GM23248 (cell line): Measurements from ENCODE around the gene LMO7. TPM values are rescaled to one million over a fixed set of nuclear protein-coding genes. Genes with fewer than 3 reads are reported as not detected.

ENCODE experiments used
- DNase-seq: peaks from one replicate; pipeline ENCODE4 v3.0.0-alpha.2; 2015
- H2AFZ ChIP-seq: fragments of 200-600 bp; sonication (generic); 2 replicates; pipeline ENCODE4 v1.6.1; 2016; ENCODE audit warnings: antibody characterized with exemption
- H3F3A ChIP-seq: fragments of 200-600 bp; sonication (generic); 2 replicates; pipeline ENCODE4 v1.6.1; 2016; ENCODE audit warnings: mild to moderate bottlenecking, antibody characterized with exemption, mixed run types; ENCODE audit not compliant: insufficient read depth
- H3K27ac ChIP-seq: fragments of 200-600 bp; sonication (generic); 2 replicates; pipeline ENCODE4 v1.5.1; 2016; ENCODE audit warnings: mild to moderate bottlenecking
- H3K27me3 ChIP-seq: fragments of 200-600 bp; sonication (generic); replicated peaks from 2 replicates; pipeline ENCODE4 v1.6.1; 2016; ENCODE audit warnings: mild to moderate bottlenecking; ENCODE audit not compliant: insufficient read depth
- H3K36me3 ChIP-seq: fragments of 200-600 bp; sonication (generic); 2 replicates; pipeline ENCODE4 v1.6.1; 2016; ENCODE audit warnings: low read depth, mild to moderate bottlenecking
- H3K4me1 ChIP-seq: fragments of 200-600 bp; sonication (generic); 2 replicates; pipeline ENCODE4 v1.6.1; 2016; ENCODE audit warnings: mild to moderate bottlenecking; ENCODE audit not compliant: insufficient read depth
- H3K4me2 ChIP-seq: fragments of 200-600 bp; sonication (generic); one replicate; pipeline ENCODE4 v1.6.1; 2016; ENCODE audit warnings: mild to moderate bottlenecking; ENCODE audit not compliant: unreplicated experiment
- H3K4me3 ChIP-seq: fragments of 200-600 bp; sonication (generic); 2 replicates; pipeline ENCODE4 v1.5.1; 2016; ENCODE audit warnings: mild to moderate bottlenecking
- H3K79me2 ChIP-seq: fragments of 200-600 bp; sonication (generic); 2 replicates; pipeline ENCODE4 v1.6.1; 2016; ENCODE audit warnings: mild to moderate bottlenecking; ENCODE audit not compliant: insufficient read depth
- H3K9ac ChIP-seq: fragments of 200-600 bp; sonication (generic); 2 replicates; pipeline ENCODE4 v1.6.1; 2016; ENCODE audit warnings: mild to moderate bottlenecking
- H3K9me2 ChIP-seq: fragments of 200-600 bp; sonication (generic); 2 replicates; pipeline ENCODE4 v1.6.1; 2016; ENCODE audit warnings: mixed run types, mild to moderate bottlenecking, moderate library complexity; ENCODE audit not compliant: insufficient read depth
- H3K9me3 ChIP-seq: fragments of 200-600 bp; sonication (generic); one replicate; pipeline ENCODE4 v1.6.1; 2017; ENCODE audit warnings: low read depth
- H4K20me1 ChIP-seq: fragments of 200-600 bp; sonication (generic); 2 replicates; pipeline ENCODE4 v1.6.0; 2016; ENCODE audit not compliant: insufficient read depth
- EZH2 ChIP-seq: fragments of 200-600 bp; sonication (generic); IDR thresholded peaks from 2 replicates; pipeline ENCODE4 v1.6.1; 2018; ENCODE audit warnings: antibody characterized with exemption, mild to moderate bottlenecking; ENCODE audit not compliant: insufficient read depth, poor library complexity, severe bottlenecking
- EZH2phosphoT487 ChIP-seq: fragments of 200-600 bp; sonication (generic); IDR thresholded peaks from 2 replicates; pipeline ENCODE4 v1.6.1; 2018; ENCODE audit warnings: antibody characterized with exemption, moderate library complexity, mild to moderate bottlenecking, low read depth; ENCODE audit not compliant: insufficient read depth
- WGBS, 2 experiments: methylation state at CpG; one replicate each; pipeline ENCODE4 v1.1.6; 2015 to 2017; ENCODE audit warnings: low lambda C conversion rate in 2 of 2, low coverage in 1 of 2; ENCODE audit errors: missing lambda C conversion rate in 2 of 2; 5-methylcytosine and 5-hydroxymethylcytosine counted together
- in situ Hi-C: fragments of 300-500 bp; cut with MboI; formaldehyde crosslinking; loops from 2 replicates; pipeline ENCODE4 v1.15.0; 2020
- polyA plus RNA-seq: library from polyadenylated mRNA; unstranded; fragments of >200 nt; fragmentation: Nextera tagmentation; extraction: Ambion mirVana; gene quantifications from 2 replicates; pipeline ENCODE4 v1.2.1, GENCODE V29; 2016
- total RNA-seq: library from RNA; depleted of rRNA; stranded (reverse); fragments of >200 nt; shearing (Covaris generic); gene quantifications from 2 replicates; pipeline ENCODE4 v1.2.3, GENCODE V29; 2014

The LMO7 gene
- total and polyA plus RNA-seq, 2 experiments from 2014 or later, result 288 to 318 TPM

DNA sequence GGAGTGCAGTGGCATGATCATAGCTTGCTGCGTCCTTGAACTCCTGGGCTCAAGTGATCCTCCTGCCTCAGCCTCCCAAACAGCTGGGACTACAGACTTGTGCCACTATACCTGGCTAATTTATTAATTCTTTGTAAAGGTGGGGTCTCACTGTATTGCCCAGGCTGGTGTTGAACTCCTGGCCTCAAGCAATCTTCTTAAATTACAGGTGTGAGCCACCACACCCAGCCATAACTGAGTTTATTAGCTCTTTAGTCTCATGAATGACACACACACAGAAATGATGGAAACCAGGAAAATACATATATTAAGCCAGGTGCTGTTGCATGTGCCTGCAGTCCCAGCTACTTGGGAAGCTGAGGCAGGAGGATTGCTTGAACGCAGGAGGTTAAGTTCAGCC lies 33.1 kb upstream of the LMO7 start:
- no peaks in the 10 kb centered on the region for H3K79me2 ChIP-seq
- no peak for DNase-seq
- in situ Hi-C loops, result no loop called here
- H3K36me3 ChIP-seq, result peaks cover 10% of the 10 kb centered on the region
- H4K20me1 ChIP-seq, result no peaks in the 10 kb centered on the region
- no peaks in the 10 kb centered on the region for H3K27me3 ChIP-seq
- no peaks in the 10 kb centered on the region for H3F3A ChIP-seq
- no peak overlapping the region for H3K27ac ChIP-seq
- no peaks in the 10 kb centered on the region for H3K9me3 ChIP-seq
- H3K4me3 ChIP-seq, result no peak overlapping the region
- H3K4me1 ChIP-seq, result peaks cover 5% of the 10 kb centered on the region; the same call in 1 of the 2 replicates
- no peak overlapping the region for H3K4me2 ChIP-seq
- no peak overlapping the region for H2AFZ ChIP-seq
- no peak overlapping the region for H3K9ac ChIP-seq
- H3K9me2 ChIP-seq, result no peaks in the 10 kb centered on the region
- TF ChIP-seq EZH2 (no peak), EZH2phosphoT487 (no peak)
- WGBS, 2 experiments, result 96 to 100% methylated on average over 2 of the region's 2 CpGs

DNA sequence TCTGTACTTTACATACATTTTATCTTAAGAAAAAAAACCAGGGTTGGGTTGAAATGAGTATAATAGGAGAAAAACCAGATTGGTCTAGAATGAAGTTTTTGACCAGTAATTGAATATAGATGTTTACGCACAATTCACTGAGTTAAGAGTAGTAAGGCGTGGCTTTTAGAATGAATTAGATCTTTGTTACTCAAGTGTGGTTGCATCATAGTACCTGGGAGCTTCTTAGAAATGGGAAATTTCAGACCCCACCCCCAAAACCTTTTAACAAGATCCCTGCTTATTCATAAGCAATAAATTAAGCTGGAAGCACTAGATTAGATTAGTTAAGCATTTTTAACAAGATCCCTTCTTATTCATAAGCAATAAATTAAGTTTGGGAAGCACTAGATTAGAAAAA lies 28.7 kb upstream of the LMO7 start:
- in situ Hi-C loops, result no loop called here
- H3K9ac ChIP-seq, result no peak overlapping the region

DNA sequence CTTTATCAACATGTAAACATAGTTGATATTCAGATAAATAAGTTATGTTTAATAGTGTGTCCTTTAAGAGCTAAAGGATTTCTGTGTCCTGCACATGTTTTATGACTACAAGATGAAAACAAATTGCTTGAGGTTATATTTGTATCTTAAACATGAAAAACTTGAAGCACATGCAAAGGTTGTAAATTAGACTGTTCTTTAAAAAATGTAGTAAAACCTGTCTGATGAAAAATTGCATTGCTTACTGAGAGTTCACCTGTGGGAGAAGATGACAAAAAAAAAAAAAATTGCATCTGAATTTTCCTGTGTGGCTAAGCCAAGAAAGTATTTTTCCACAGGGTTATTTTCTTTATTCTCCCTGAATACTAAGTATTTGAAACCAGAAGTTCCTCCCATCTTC lies 25.7 kb upstream of the LMO7 start:
- no peaks in the 10 kb centered on the region for H3K4me1 ChIP-seq
- H3F3A ChIP-seq, result no peaks in the 10 kb centered on the region
- no peak for DNase-seq
- H2AFZ ChIP-seq, result no peak overlapping the region
- H4K20me1 ChIP-seq, result no peaks in the 10 kb centered on the region
- in situ Hi-C loops, result no loop called here
- no peaks in the 10 kb centered on the region for H3K9me2 ChIP-seq
- no peak overlapping the region for H3K9ac ChIP-seq
- TF ChIP-seq EZH2, result no peak
- TF ChIP-seq EZH2phosphoT487, result no peak
- H3K27ac ChIP-seq, result no peak overlapping the region
- H3K79me2 ChIP-seq, result no peaks in the 10 kb centered on the region
- H3K9me3 ChIP-seq, result no peaks in the 10 kb centered on the region
- H3K27me3 ChIP-seq, result no peaks in the 10 kb centered on the region
- peaks cover 12% of the 10 kb centered on the region for H3K36me3 ChIP-seq
- H3K4me2 ChIP-seq, result no peak overlapping the region
- no peak overlapping the region for H3K4me3 ChIP-seq

More for the DNA sequence above, 28.7 kb upstream of the LMO7 start:
- H4K20me1 ChIP-seq, result no peaks in the 10 kb centered on the region
- H3K27ac ChIP-seq, result no peak overlapping the region
- H3K4me1 ChIP-seq, result no peaks in the 10 kb centered on the region
- WGBS, 2 experiments, result 100% methylated on average over 2 of the region's 2 CpGs
- peaks cover 10% of the 10 kb centered on the region for H3K36me3 ChIP-seq
- no peaks in the 10 kb centered on the region for H3F3A ChIP-seq
- H3K27me3 ChIP-seq, result no peaks in the 10 kb centered on the region
- H3K79me2 ChIP-seq, result no peaks in the 10 kb centered on the region
- no peaks in the 10 kb centered on the region for H3K9me3 ChIP-seq
- H3K4me2 ChIP-seq, result no peak overlapping the region
- no peak overlapping the region for H3K4me3 ChIP-seq
- no peak for DNase-seq
- no peaks in the 10 kb centered on the region for H3K9me2 ChIP-seq
- TF ChIP-seq EZH2, result no peak
- no peak for TF ChIP-seq EZH2phosphoT487
- H2AFZ ChIP-seq, result no peak overlapping the region

DNA sequence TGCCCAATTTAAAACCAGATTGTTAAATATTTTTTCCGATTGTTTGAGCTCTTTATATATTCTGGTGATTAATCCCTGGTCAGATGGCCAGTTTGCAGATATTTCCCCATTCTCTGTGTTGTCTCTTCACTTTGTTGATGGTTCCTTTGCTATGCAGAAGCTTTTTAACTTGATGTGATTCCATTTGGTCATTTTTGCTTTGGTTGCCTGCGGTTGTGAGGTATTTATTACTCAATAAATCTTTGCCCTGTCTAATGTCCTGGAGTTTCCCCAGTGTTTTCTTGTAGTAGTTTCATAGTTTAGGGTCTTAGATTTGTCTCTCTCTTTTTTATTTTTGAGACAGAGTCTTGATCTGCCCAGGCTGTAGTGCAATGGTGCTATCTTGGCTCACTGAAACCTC lies 23.8 kb upstream of the LMO7 start:
- peak; percentile 11 for DNase-seq
- Histone ChIP-seq H3K9me3 (no peaks in the 10 kb centered on the region), H3K9me2 (no peaks in the 10 kb centered on the region), H4K20me1 (no peaks in the 10 kb centered on the region), H3K79me2 (no peaks in the 10 kb centered on the region), H3K27me3 (no peaks in the 10 kb centered on the region), H3K4me1 (no peaks in the 10 kb centered on the region), H3K27ac (no peak overlapping the region), H3K4me3 (no peak overlapping the region), H3K36me3 (peaks cover 8% of the 10 kb centered on the region; the same call in 1 of the 2 replicates), H2AFZ (no peak overlapping the region), H3K4me2 (no peak overlapping the region), H3F3A (no peaks in the 10 kb centered on the region), H3K9ac (no peak overlapping the region)
- in situ Hi-C loops, result no loop called here
- no peak for TF ChIP-seq EZH2
- no peak for TF ChIP-seq EZH2phosphoT487
- 61 to 65% methylated on average over 2 of the region's 2 CpGs for WGBS, 2 experiments

DNA sequence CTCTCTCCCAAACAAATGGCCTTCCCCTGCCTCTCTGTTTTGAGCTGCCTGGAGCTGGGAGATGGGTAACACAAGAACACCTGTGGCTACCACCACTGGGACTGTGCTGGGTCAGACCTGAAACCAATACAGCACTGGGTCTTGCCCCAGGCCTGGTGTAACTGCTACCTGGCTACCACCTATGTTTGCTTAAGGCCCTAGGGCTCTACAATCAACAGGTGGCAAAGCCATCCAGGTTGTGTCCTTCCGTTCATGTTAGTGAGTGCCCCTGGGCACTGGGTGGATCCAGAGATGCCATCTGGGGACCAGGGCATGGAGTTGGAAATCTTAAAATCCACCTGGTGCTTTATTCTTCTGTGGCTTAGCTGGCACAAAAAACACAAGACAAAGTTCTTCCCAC lies 18.9 kb upstream of the LMO7 start:
- Histone ChIP-seq H4K20me1 (no peaks in the 10 kb centered on the region), H3K27ac (no peak overlapping the region), H3K27me3 (no peaks in the 10 kb centered on the region), H3K9me3 (no peaks in the 10 kb centered on the region), H3K36me3 (peaks cover 8% of the 10 kb centered on the region; the same call in 1 of the 2 replicates), H3K4me1 (peaks cover 29% of the 10 kb centered on the region), H2AFZ (no peak overlapping the region), H3F3A (peaks cover 23% of the 10 kb centered on the region), H3K9me2 (no peaks in the 10 kb centered on the region), H3K4me3 (no peak overlapping the region), H3K4me2 (no peak overlapping the region), H3K9ac (no peak overlapping the region), H3K79me2 (no peaks in the 10 kb centered on the region)
- TF ChIP-seq EZH2, result no peak
- TF ChIP-seq EZH2phosphoT487, result no peak
- WGBS, 2 experiments, result 100% methylated on average over 1 of the region's 1 CpG
- in situ Hi-C loops, result no loop called here
- DNase-seq, result no peak
